NB4 (cell line): ENCODE measurements around the gene TMEM88.

Experiments used
- CTCF ChIP-seq: IDR thresholded peaks from one replicate; pipeline ENCODE4 v1.5.1; 2012; ENCODE audit warnings: low read depth, low read length
- MAX ChIP-seq: IDR thresholded peaks from 2 replicates; pipeline ENCODE4 v1.6.1; 2011; ENCODE audit warnings: low read depth, low read length
- MYC ChIP-seq: IDR thresholded peaks from 2 replicates; pipeline ENCODE4 v1.6.1; 2011; ENCODE audit warnings: low read depth, low read length
- POLR2A ChIP-seq: IDR thresholded peaks from 2 replicates; pipeline ENCODE4 v1.6.1; 2011; ENCODE audit warnings: mild to moderate bottlenecking; ENCODE audit not compliant: insufficient read length; ENCODE audit errors: extremely low read depth

GRCh38 chr17:7884581-7885366 lies 29.9 kb downstream of the TMEM88 start:
- TF ChIP-seq CTCF (no peak), POLR2A (no peak), MYC (no peak), MAX (no peak)
